Endothelial cell of umbilical vein (primary cell): ENCODE measurements around the gene PRDM16. TPM values are rescaled to one million over a fixed set of nuclear protein-coding genes. Genes with fewer than 3 reads are reported as not detected.

Experiments
- BruUV-seq: library from RNA; stranded (reverse); fragments of 400-500 nt; replicated peaks from 2 replicates; lab custom pipeline; 2021; lab: Mats Ljungman, UMichigan
- CTCF ChIA-PET: fragments of 300-600, 350-600 bp; sonication (Branson Sonifier 250); formaldehyde crosslinking; loops from one replicate; lab custom pipeline; 2021; ENCODE audit warnings: antibody characterized with exemption, inconsistent platforms; lab: Charles Lee
- POLR2A ChIA-PET: fragments of 300-600, 350-600 bp; sonication (Branson Sonifier 250); formaldehyde crosslinking; loops from one replicate; lab custom pipeline; 2021; ENCODE audit warnings: antibody characterized with exemption, inconsistent platforms; lab: Charles Lee
- DNase-seq: peaks from one replicate; pipeline ENCODE4 v3.0.0-alpha.2; 2011; ENCODE audit warnings: low read depth, low spot score
- FAIRE-seq: peaks from 2 replicates; lab custom pipeline; 2011; peaks lifted over from hg19 to GRCh38; lab: Jason Lieb, UNC
- H2AFZ ChIP-seq: 2 replicates; pipeline ENCODE4 v1.6.0; 2012; ENCODE audit warnings: low read depth, low read length, control low read depth, inconsistent platforms
- H3K27ac ChIP-seq: 2 replicates; pipeline ENCODE4 v1.5.1; 2011; ENCODE audit warnings: low read depth, mild to moderate bottlenecking, control low read depth, low read length, moderate library complexity; ENCODE audit not compliant: insufficient read depth
- H3K27me3 ChIP-seq, 2 experiments: 2 replicates each; pipeline versions ENCODE4 v1.6.0 to v1.6.1; 2011; ENCODE audit warnings: low read length in 2 of 2, mixed read lengths in 1 of 2; ENCODE audit not compliant: control insufficient read depth in 2 of 2, insufficient read depth in 2 of 2
- H3K36me3 ChIP-seq, 2 experiments: 2 replicates in 1 of 2; 3 replicates in 1 of 2; pipeline ENCODE4 v1.5.1; 2011; ENCODE audit warnings: low read length in 2 of 2, mild to moderate bottlenecking in 1 of 2, moderate library complexity in 1 of 2; ENCODE audit not compliant: control insufficient read depth in 2 of 2, insufficient read depth in 2 of 2; ENCODE audit errors: extremely low read depth in 1 of 2
- H3K4me1 ChIP-seq: 3 replicates; pipeline ENCODE4 v1.5.1; 2011; ENCODE audit warnings: mild to moderate bottlenecking, low read length; ENCODE audit not compliant: control insufficient read depth, insufficient read depth; ENCODE audit errors: extremely low read depth
- H3K4me2 ChIP-seq: 2 replicates; pipeline ENCODE4 v1.6.1; 2011; ENCODE audit warnings: low read length, control low read depth, mixed read lengths; ENCODE audit not compliant: insufficient read depth
- H3K4me3 ChIP-seq, 3 experiments: fragments of 200-600 bp in 1 of 3; sonication (generic), shearing (Covaris generic) in 1 of 3; replicated peaks in 1 of 3; 2 replicates each; pipeline ENCODE4 v1.5.1; 2011 to 2016; ENCODE audit warnings: control low read depth in 3 of 3, low read length in 3 of 3, mild to moderate bottlenecking in 2 of 3, inconsistent platforms in 1 of 3, low read depth in 1 of 3, moderate library complexity in 1 of 3; ENCODE audit not compliant: insufficient read depth in 1 of 3
- H3K79me2 ChIP-seq: 2 replicates; pipeline ENCODE4 v1.6.0; 2012; ENCODE audit warnings: low read length, inconsistent platforms; ENCODE audit not compliant: control insufficient read depth, insufficient read depth
- H3K9ac ChIP-seq: replicated peaks from 2 replicates; pipeline ENCODE3; 2011; ENCODE audit warnings: low read length, control low read depth; ENCODE audit not compliant: insufficient read depth; ENCODE audit errors: extremely low read depth
- H3K9me1 ChIP-seq: replicated peaks from 3 replicates; pipeline ENCODE4 v1.6.0; 2011; ENCODE audit warnings: mild to moderate bottlenecking, low read length; ENCODE audit not compliant: control insufficient read depth, insufficient read depth; ENCODE audit errors: extremely low read depth
- H3K9me3 ChIP-seq: replicated peaks from 2 replicates; pipeline ENCODE4 v1.5.1; 2012; ENCODE audit warnings: low read length, inconsistent platforms; ENCODE audit not compliant: control insufficient read depth, insufficient read depth
- H4K20me1 ChIP-seq: replicated peaks from 2 replicates; pipeline ENCODE3; 2011; ENCODE audit warnings: mild to moderate bottlenecking, low read length; ENCODE audit not compliant: control insufficient read depth, insufficient read depth; ENCODE audit errors: extremely low read depth
- EZH2 ChIP-seq: IDR thresholded peaks from 2 replicates; pipeline ENCODE4 v1.6.1; 2012; ENCODE audit warnings: borderline replicate concordance, low read depth, mild to moderate bottlenecking, moderate library complexity, low read length, inconsistent platforms; ENCODE audit not compliant: severe bottlenecking
- GATA2 ChIP-seq: IDR thresholded peaks from 2 replicates; pipeline ENCODE4 v1.7.0; 2011; ENCODE audit warnings: low read depth, mild to moderate bottlenecking, moderate library complexity, mixed read lengths, low read length; ENCODE audit not compliant: insufficient read length, insufficient read depth
- JUN ChIP-seq: IDR thresholded peaks from 2 replicates; pipeline ENCODE4 v1.6.1; 2011; ENCODE audit warnings: borderline replicate concordance, low read depth; ENCODE audit not compliant: insufficient read length, insufficient read depth
- MAX ChIP-seq: IDR thresholded peaks from 2 replicates; pipeline ENCODE4 v1.6.1; 2011; ENCODE audit not compliant: insufficient read depth, insufficient read length
- MYC ChIP-seq: IDR thresholded peaks from one replicate; pipeline ENCODE4 v1.6.1; 2011; ENCODE audit warnings: mild to moderate bottlenecking, low read depth, low read length
- POLR2A ChIP-seq: IDR thresholded peaks from 2 replicates; pipeline ENCODE4 v1.6.1; 2012; ENCODE audit warnings: low read depth, mild to moderate bottlenecking, control low read depth, low read length
- POLR2AphosphoS5 ChIP-seq: IDR thresholded peaks from 2 replicates; pipeline ENCODE4 v1.6.1; 2012; ENCODE audit warnings: low read depth, mild to moderate bottlenecking, control low read depth, low read length, moderate library complexity; ENCODE audit not compliant: insufficient read depth
- dilution Hi-C: fragments of 300-500 bp; cut with MboI; formaldehyde crosslinking; loops from one replicate; pipeline ENCODE4 v1.15.0; 2019; ENCODE audit warnings: low sequenced_read_pairs; ENCODE audit not compliant: extremely low pct_ligation_motif_present
- intact Hi-C: fragments of 100-400 bp; cut with micrococcal nuclease; formaldehyde crosslinking; loops from one replicate; pipeline ENCODE4 v1.10.0; 2022
- polyA plus RNA-seq, 4 experiments: library from polyadenylated mRNA; depleted of rRNA in 3 of 4; stranded (reverse) in 3 of 4; unstranded in 1 of 4; fragments of >200 nt; gene quantifications; 2 replicates each; pipeline versions ENCODE4 v1.2.1 to v1.2.3, GENCODE V29; 2011 to 2012; ENCODE audit warnings: missing spikeins in 1 of 4
- total RNA-seq: library from RNA; stranded (reverse); gene quantifications from 2 replicates; pipeline ENCODE4 v1.2.3, GENCODE V29; 2021

The PRDM16 gene
- total and polyA plus RNA-seq, 2 donors (not counting 3 experiments of a cell fraction or from before 2014, with no cell fraction given), result not detected

- Histone ChIP-seq H3K27me3 (no peaks in the 10 kb centered on the region), H3K4me3 (no peak overlapping the region), H3K36me3 (no peaks in the 10 kb centered on the region), H3K9ac (no peak overlapping the region), H3K4me2 (no peak overlapping the region), H2AFZ (no peak overlapping the region), H3K4me1 (no peaks in the 10 kb centered on the region), H3K9me1 (no peaks in the 10 kb centered on the region), H3K9me3 (no peaks in the 10 kb centered on the region), H3K27ac (no peak overlapping the region), H3K79me2 (no peaks in the 10 kb centered on the region), H4K20me1 (no peaks in the 10 kb centered on the region)
- POLR2A ChIA-PET, result no interaction called here
- TF ChIP-seq POLR2AphosphoS5 (no peak), EZH2 (no peak), GATA2 (no peak), JUN (no peak), POLR2A (no peak), MYC (no peak), MAX (no peak)
- intact Hi-C loops (no loop called here), dilution Hi-C loops (no loop called here)
- FAIRE-seq, result no peak
- no peak for DNase-seq
- no TSS peak for BruUV-seq
- CTCF ChIA-PET, result interaction anchor here (0.6 kb wide), 1 partner anchor 17 kb away, joined by 4 read pairs; no protein-coding TSS in a partner anchor
These were observed 11.3 kb downstream of the PRDM16 start for GRCh38 chr1:3080053-3080955.
